Measurements from ENCODE around the gene WNK4.
"Not testable (repeated sequence)": the region's sequence is repeated elsewhere in the genome, so short reads cannot be mapped to it uniquely, and the experiment has no call there.

Gene WNK4

GRCh38 chr17:42779936-42780850, at the start of gene WNK4:
Gene WNK4 (plus strand): TSS chr17:42780610. CDS start chr17:42780699, 89 bp downstream.
- DNase-seq (ENCODE audit: low spot score): peak; percentile 73

- DNase-seq (ENCODE audit: low spot score): no peak
Measured at GRCh38 chr17:42740699-42741098, 39.7 kb upstream of the WNK4 start.

DNA sequence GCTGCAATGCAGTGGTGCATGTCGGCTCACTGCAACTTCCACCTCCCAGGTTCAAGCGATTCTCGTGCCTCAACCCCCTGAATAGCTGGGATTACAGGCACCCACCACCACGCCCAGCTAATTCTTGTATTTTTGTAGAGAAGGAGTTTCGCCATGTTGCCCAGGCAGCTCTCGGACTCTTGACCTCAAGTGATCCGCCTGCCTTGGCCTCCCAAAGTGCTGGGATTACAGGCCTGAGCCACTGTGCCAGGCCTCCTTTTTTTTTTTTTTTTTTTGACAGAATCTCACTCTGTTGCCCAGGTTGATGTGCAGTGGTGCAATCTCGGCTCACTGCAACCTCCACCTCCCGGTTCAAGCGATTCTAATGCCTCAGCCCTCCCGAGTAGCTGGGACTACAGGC, 37.5 kb upstream of the WNK4 start:
- not testable (repeated sequence) for DNase-seq (ENCODE audit: low spot score)

- no peak for DNase-seq (ENCODE audit: low spot score)
Measured at GRCh38 chr17:42743595-42744282, 36.7 kb upstream of the WNK4 start.

DNA sequence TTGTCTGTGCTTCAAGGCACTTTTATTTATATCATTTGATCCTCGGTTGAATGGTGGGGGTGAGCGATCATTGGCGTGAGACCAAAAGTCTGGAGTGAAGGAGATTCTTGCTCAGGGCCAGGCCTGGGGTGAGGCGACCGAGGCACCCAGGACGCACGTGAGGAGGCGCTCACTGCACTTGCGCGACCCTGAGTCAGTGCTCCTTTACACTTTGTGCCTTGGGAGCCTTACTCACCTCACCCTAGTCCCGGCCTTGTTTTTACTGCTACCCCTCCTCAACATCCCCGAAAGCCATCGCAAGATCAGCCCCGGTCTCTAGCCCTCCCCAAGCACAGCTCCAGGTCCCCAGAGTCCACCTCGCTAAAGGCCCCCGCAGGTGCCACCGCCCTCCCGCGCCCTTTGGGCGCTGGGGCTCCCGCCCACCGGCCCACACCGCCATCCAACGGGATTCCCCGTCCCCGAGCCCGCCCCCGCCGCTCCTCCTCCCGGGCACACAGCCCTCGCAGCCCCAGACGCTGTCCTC, 36.1 kb upstream of the WNK4 start:
- no peak for DNase-seq (ENCODE audit: low spot score)

DNA sequence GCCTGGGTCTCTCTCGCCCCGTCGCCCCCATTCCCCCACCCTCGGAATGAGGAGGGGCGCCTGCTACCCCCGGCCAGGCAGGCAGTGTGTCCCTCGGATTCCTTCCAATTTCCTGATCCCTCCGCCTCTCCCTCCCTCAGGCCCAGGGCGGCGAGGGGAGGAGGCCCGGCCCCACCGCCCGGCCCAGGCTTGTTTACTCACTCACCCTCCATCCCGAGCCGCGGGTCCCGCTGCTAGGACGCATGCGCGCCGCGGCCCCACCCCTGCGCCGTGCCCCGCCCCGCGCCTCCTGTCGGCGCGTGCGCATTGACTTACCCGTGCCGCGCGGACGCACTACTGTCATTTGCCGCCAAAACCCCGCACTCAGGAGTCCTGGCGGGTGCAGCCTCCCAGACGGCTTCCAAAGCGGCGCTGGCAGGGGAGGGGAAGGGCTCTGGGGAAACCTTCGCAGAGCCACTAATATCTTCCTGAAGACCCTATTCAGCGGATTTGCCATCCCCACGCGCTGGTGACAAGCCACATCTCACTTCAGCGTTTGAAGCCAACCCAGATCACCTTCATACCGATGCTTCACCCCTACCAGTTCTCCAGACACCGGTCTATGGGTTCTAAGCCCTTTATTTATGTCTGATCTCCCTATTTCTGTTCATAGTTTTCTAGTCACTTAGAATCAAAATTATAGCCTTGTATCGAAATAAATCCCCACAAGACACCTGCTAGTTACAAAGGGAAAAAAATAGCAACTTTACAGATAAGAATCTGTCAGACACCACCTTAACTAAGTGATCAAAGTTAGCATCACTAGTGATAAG, 35.4 kb upstream of the WNK4 start, which contains the start of gene EZH1:
EZH1 (minus strand) TSS at position 235 of the 812 bp plus-strand sequence. CDS start 16,099 bp downstream, outside the sequence.
- peak; percentile 99 for DNase-seq (ENCODE audit: low spot score)

- DNase-seq (ENCODE audit: low spot score): no peak
Measured at GRCh38 chr17:42748202-42748907, 32.1 kb upstream of the WNK4 start.

GRCh38 chr17:42748908-42749798, 31.3 kb upstream of the WNK4 start:
- no peak for DNase-seq (ENCODE audit: low spot score)

DNA sequence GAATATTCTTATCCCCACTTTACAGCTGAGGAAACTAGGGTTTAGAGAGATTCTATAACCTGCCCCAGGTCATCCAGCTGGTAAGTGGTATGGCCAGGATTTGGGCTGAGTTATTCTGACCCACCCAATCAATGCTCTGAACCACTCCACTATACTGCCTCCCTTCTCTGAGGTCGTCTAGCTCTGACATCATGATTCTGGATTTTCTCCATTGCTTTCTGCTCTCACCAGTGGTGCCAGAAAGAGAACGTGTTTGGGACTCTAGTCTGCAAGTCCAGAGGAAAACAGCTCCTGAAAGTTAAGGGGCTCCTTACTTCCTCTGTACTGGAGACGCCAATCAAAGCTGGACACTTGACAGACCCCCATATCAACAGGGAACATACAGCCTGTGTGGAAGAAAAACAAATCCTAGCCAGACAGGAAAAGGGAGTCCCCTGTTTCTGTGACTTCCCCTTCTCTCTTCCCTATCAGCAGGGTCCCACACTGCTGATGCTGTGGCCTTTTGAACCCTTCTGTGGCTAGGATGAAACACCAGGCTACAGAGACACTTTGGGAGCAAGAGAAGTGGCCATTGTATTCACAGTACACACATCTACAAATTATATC, 29.6 kb upstream of the WNK4 start:
- DNase-seq (ENCODE audit: low spot score): no peak

DNA sequence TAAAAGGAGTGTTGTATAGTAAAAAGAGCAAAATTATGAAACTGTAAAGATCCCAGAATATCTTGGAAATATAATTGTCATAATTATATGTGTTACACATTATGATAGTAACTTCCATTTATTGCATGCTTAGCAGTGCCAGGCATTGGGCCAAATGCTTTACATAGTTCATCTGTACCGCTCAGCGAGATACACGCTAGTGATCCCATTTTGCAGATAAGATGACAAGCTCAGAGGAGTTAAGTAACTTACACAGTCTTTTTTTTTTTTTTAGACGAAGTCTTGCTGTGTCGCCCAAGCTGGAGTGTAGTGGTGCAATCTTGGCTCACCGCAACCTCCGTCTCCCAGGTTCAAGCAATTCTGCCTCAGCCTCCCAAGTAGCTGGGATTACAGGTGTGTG, 28.8 kb upstream of the WNK4 start:
- no peak for DNase-seq (ENCODE audit: low spot score)

DNA sequence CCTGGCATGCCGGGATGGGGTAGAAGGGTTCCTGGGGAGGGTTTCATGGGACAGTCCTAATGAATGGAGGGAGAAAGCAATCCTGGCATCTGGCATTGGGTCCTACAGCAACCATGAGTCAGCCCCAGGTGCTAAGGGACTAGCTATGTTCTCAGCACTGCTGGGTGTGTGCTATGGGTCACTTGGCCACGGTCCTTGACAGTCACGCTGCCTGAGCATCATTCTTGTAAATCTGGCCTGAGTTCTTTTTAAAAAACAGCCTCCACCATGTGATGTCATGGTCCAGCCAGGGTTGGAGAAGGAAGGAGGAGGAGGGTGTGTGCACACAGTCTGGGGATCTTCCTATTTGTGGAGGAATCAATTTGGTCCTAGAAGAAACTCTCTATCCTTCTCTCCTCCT, 25.6 kb upstream of the WNK4 start:
- no peak for DNase-seq (ENCODE audit: low spot score)

- no peak for DNase-seq (ENCODE audit: low spot score)
Measured at GRCh38 chr17:42759982-42760651, 20.3 kb upstream of the WNK4 start.

- peak; percentile 80 for DNase-seq (ENCODE audit: low spot score)
Measured at GRCh38 chr17:42760652-42761581, 19.5 kb upstream of the WNK4 start, which contains the start of gene RAMP2. Gene RAMP2 (plus strand): TSS chr17:42761227. CDS start chr17:42761262, 35 bp downstream.

- DNase-seq (ENCODE audit: low spot score): no peak
Measured at GRCh38 chr17:42761638-42762037, 18.8 kb upstream of the WNK4 start.

- DNase-seq (ENCODE audit: low spot score): no peak
Measured at GRCh38 chr17:42766124-42766523, 14.3 kb upstream of the WNK4 start.

GRCh38 chr17:42767512-42767911, 12.9 kb upstream of the WNK4 start:
- DNase-seq (ENCODE audit: low spot score): no peak

DNA sequence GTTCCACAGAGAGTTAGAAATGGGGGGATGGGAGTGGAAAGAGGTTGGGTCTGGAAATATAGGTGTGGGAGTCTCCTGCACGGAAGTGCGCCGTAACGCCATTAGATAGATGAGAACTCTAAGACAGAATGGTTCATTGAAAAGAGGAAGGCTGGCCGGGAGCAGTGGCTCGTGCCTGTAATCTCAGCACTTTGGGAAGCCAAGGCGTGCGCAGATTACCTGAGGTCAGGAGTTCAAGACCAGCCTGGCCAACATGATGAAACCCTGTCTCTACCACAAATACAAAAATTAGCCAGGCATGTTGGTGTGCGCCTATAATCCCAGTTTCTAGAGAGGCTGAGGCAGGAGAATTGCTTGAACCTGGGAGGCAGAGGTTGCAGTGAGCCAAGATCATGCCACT, 12.4 kb upstream of the WNK4 start:
- DNase-seq (ENCODE audit: low spot score): not testable (repeated sequence)

DNA sequence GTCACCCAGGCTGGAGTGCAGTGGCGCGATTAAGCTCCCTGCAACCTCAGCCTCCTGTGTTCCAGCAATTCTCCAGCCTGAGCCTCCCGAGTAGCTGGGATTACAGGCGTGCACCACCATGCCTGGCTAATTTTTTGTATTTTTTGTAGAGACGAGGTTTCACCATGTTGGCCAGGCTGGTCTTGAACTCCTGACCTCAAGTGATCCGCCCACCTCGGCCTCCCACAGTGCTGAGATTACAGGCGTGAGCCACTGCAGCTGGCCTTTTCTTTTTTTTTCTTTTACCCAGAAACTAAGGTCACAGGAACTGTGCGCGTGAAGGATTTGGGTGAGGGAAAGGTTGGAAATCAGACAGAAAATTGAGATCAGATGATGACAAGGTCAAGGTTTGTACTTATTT, 10.4 kb upstream of the WNK4 start:
- not testable (repeated sequence) for DNase-seq (ENCODE audit: low spot score)
